Eye (tissue), 1 donor: ENCODE results near the gene CDYL2.

Experiments used
- DNase-seq: peaks from one replicate; pipeline ENCODE4 v3.0.0-alpha.2; 2015

The CDYL2 gene

DNA sequence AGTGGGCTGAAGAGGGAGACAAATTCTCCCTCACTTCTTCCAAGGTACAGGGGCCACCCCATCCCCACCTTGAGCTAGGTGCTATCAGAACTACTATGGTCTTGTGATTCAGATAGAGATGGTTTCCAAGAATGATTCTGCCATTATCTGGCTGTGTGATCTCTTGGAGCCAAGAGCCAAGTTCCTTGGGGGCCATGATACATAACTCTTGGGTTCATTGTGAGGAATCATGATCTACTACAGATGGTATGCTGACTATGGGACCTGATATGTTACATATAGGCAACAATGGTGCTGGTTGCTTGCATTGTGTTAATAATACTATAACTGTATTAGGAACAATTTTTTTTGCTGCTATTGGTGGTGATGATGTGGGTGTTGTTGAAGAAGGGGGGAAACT, 217.9 kb downstream of the CDYL2 start:
- DNase-seq, result no peak

DNA sequence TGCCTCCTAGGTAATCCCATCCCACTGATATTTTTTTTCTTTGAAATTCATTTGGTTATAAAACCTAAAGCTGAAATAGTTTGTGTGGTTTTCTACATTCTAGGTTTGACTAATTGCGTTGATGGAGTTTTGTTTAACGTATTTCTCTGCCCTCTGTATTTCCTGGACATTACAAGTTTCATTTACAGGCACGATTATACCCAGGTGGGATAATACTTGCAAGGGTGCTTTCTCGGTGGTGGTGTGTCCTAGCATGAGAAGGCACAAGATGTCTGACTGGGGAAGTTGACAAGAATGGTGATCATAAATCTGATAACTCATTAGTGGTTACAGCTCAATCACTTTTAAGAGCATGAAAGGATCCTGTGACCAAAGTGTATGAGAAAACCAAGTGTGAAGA, 218.6 kb downstream of the CDYL2 start:
- no peak for DNase-seq

DNA sequence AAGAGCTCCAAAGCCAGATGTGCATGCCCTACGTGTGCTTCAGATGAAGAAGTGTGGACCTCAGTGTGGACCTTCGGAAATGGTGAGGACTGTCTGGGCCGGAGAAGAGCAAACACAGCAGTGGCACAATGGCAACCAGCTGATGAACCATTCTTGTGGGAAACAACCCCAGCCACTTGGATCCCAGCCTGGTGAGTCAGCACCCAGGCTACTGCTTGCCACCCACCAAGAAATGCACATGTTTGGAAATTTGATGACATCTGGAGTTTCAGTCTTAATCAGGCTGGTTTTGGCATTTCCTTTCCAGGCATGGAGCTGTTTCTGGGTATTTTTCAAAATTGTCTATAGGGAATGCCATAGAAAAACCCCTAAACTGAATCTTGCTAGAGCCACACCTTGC, 220.9 kb downstream of the CDYL2 start:
- DNase-seq, result no peak

DNA sequence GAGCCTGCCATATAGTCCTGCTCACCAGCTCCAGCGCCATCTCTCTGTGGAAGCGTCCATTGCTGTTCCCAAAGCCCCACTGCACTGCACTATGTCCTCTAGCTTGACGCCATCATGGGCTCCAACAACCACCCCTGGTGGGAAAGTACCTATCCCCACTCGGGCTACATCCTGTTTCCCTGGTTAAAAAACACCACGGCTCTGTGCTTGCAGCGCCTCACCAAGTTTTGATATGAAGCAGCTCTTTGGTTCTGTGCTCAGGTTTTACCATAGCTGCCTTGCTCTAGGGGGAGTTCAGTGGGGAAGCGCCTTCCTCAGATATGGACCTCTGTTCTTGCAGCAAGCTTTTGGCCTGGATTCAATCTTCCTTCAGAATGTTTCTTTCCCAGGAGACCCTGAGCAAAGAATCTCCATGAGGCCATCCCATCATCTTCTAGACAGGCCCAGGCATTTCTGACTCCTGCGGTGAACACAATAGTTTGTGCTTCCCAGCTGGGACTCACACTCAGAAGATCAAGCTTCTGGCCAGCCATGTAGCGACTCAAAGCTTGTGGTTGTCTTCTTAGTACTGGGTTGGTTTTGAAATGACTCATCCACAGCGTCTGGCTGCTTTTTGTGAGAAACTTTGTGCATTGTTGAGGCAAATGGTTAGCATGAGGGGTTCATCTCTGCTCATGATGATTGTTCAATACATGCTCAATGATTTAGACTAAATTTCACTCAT, 224.1 kb downstream of the CDYL2 start:
- no peak for DNase-seq

DNA sequence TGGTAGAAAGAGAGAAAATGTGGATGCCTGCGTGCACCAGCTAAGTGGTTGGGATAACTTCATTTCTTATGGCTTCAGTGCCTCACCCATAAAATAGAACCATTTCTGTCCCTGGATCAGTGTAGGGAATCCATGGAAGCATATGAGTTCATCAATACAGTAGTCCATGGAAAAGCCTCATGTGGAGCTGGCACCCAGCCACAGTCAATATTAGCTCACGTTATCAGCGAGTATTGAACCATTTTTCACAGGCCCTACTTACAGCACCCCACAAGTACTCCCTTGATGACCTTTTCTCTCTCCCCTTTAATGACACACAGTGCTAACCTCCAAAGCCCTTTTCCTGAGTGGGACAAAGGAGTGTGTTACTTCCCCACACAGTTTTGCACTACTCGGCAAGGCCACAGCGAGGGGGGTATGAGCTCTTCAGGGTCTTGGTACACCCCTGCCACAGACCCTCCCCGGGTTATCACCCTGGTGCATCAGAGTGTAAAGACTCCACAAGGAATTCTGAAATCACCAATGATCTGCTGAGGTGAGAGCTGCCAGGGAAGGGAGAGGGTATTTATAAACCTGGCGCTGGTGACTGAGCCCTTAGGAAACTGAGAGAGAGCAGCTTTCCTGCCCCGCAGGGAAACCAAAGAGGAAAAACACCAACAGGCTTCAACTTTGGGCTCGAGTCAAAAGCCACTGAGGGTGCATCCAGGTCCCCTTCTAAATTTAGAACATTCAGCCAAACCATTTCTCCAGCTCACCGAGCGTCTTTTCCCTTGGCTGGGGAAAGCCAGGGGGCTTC, 226.7 kb downstream of the CDYL2 start:
- DNase-seq, result no peak

DNA sequence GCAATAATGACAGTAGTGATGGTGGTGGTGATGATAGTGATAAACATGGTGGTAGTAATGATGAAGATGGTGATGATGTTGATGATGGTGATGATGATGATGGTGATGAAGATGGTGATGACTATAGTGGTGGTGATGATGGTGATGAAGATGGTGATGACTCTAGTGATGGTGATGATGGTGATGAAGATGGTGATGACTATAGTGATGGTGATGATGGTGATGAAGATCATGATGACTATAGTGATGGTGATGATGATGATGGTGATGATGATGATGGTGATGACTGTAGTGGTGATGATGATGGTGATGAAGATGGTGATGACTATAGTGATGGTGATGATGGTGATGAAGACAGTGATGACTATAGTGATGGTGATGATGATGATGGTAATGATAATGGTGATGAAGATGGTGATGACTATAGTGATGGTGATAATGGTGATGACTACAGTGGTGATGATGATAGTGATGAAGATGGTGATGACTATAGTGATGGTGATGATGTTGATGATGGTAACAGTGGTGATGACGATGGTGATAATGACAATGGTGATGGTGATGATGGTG, 228.0 kb downstream of the CDYL2 start:
- no peak for DNase-seq

DNA sequence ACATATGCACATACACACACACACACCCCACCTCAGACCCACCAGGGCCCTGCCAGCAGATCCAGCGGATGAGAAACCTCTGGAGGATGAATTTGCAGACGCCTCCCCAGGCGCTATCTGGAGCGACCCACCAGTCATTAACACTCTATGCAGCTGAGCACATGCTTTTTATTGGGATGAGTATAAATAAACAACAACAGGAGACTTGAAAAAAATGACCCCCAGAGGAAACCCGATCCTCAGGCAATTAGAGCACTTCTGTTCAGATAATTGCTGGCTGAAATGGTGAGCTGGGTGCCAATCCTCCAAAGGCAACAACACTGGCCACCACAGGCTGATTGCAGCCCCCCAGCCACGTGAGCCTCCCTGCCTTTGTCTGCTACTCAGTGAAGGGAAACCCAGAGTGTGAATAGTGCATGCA, 230.7 kb downstream of the CDYL2 start:
- DNase-seq, result peak; percentile 8

DNA sequence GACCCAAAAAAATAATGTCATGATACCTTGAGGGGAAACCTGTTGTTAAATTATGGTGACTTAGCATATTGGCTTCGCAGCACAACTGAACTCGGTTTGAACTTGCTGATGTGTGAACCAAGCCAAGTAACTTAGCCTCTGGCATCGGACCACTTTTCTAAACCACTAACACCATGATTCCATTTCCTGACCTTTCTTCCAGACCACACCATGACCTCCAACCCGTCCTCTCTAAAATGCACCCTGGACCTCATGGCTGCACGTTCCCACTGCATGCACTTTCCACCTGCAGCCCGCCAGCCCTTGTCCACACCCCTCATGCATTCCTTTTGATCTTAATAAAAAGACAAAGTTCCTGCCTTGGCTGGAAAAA, 234.3 kb downstream of the CDYL2 start:
- no peak for DNase-seq

DNA sequence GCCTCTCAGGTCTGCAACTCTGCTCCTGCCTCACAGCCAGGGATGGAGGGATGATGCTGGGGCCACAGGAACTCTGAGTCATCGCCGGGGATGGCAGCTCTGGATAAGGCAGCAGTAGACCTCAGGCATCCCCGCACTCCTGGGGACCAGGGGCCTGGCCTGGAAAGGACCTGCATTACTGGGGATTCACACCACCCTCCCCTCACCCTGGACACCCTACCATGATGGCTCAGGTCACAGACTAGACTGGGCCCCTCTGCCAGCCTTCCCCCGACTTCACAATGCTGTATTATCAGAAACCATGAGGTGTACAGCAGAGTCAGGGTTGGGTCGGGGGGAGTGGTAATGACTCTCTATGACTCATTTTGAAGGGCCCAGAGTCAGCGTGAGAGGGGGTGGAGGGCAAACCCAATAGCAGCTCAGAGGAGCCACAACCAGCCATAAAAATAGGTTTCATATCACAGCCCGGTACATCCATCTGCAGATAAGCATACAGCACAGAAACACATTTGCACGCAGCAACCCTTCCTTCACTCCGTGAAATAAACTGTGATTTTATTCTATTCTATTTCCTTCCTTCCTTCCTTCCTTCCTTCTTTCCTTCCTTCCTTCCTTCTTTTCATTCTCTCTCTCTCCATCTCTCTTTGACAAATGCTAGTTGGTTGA, 234.8 kb downstream of the CDYL2 start:
- no peak for DNase-seq

DNA sequence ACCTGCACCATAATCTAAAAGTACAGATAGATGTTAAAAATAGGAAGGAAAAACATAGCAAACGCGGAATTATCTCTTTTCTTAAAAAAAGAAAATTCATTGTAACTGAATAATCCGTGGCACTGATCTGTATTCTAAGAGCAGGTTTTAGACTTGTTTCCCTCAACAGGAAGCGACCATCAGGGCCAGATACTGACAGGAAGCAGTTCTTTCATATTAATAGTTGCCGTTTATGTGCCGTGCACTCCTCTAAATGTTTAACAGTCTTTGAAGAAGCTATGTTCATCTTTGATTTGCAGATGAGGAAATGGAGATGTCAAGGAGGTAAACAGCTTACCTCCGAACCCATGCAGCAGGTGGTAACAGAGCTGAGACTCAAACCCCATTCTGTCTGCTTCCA, 240.0 kb downstream of the CDYL2 start:
- no peak for DNase-seq

DNA sequence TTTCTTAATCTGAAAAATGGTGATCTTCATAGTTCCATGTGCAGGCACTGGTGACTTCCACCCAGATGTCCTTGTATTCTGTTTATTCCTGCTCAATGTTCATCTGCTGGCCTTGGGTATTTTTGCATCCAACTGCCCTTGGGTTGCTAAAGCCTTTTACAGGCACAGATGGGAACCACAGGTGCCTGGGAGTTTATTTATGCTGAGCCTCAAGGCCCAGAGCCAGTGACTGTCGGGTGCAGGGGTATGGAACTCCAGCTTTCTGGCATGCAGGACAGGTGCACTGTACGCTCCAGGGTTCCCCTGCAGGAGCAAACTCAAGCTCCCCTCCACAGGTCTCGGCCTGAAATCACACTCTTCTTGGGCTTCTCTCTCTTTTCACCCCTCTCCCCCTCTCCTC, 241.3 kb downstream of the CDYL2 start:
- no peak for DNase-seq

DNA sequence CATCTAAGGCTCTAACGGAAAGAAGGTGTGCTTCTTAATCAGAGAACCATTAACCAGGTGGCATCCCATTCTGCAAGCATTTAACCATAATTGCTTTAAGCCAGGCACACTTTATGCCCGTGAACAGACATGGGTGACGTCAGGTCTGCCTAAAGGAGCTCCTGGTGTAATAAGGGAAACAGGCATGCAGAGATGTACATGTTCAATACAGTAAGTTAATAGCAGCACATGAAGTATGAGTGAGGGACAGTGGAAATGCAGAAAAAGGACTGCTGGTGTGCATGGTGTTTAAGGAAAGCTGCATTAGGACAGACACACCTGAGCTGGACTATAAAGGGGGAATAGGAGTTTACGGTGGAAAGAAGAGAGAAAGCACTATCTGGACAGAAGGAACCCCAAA, 245.0 kb downstream of the CDYL2 start:
- no peak for DNase-seq

DNA sequence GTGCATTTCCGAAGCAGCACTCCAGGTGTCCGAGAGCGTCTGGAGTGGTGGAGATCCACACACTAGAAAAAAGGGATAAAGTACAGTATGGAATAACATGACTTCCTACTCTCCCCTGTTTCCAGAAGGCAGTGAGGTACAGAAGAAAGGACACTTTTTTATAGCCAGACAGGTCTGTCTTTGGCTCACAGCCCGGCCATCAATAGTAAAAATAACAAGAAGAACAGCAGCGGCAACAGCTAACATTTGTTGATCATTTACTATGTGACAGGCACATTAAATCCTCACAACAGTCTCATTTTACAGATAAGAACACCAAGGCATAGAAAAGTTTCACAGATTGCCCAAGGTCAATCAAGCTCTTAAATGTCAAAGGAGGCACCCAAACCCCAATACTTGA, 247.4 kb downstream of the CDYL2 start:
- DNase-seq, result no peak

DNA sequence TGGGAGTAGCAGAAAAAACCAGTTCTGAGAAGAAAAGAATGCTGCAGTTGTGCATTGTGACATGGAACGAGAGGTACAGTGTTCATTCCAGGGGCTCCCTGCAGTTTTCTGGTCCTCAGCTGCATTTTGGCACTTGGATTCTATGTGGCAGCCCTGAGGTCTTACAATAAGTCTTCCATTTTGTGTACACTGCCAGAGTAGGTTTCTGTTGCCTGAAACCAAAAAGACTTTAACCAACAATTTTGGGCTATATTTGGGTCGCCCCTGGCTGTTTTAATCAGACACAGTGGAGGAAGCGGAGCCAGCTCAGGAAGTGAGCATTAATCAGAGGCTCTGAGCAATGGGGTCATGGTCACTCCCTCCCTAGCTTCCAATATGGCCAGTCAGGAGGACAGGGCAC, 247.9 kb downstream of the CDYL2 start:
- no peak for DNase-seq

DNA sequence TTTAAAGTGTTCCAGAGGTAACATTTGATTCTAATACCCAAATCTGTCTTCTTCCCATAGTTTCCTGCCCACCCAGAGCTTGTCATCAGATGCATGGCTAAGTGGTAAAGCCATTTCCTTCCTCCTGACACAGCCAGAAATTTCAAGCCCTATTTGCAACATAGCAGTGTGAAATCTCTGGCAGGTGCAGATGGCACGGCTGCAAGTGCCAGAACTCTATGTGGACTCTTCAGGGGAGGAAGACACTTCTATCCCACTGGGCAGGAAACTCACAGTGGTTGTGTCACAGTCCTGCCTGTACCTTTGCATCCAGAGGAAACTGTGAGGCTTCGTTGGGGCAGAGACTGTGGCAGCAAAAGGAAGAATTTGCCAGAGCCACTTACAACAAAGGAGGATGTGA, 250.4 kb downstream of the CDYL2 start:
- no peak for DNase-seq

DNA sequence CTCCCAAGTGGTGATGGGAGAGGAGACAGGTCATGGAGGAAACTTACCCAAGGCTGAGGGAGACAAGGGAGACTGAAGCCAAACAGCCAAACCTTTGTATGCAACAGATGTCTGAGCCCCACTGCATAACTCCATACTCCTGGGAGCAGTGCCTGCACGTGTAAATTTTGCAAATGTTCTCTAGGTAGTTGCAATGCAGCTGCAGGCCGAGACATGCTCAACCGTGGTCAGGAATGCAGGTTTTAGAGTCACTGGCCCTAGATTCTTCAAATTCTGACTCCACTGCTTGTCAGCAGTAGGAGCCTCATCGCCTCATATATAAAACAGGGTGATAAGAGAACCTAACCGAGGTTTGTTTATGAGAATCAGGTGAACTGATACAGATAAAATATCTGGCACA, 252.1 kb downstream of the CDYL2 start:
- DNase-seq, result no peak
